HL-60 (cell line): ENCODE measurements around the gene ACO2.
"Not testable (repeated sequence)": the region's sequence is repeated elsewhere in the genome, so short reads cannot be mapped to it uniquely, and the experiment has no call there.

Experiments
- DNase-seq, 2 experiments: peaks; one replicate each; pipeline ENCODE4 v3.0.0-alpha.2; 2010 to 2020; ENCODE audit warnings: low read depth in 1 of 2, low spot score in 1 of 2
- H3K27ac ChIP-seq: fragments of 250-450 bp; sonication (Bioruptor Pico); replicated peaks from 2 replicates; pipeline ENCODE4 v1.5.1; 2020; ENCODE audit warnings: mild to moderate bottlenecking, moderate library complexity
- H3K27me3 ChIP-seq: fragments of 250-450 bp; sonication (Bioruptor Pico); 2 replicates; pipeline ENCODE4 v1.5.1; 2021; ENCODE audit warnings: mild to moderate bottlenecking, moderate library complexity; ENCODE audit not compliant: insufficient read depth, poor library complexity, severe bottlenecking
- H3K4me3 ChIP-seq: replicated peaks from 2 replicates; pipeline ENCODE4 v1.5.1; 2011; ENCODE audit warnings: mild to moderate bottlenecking, control low read depth, low read length; ENCODE audit not compliant: insufficient read depth
- CTCF ChIP-seq: IDR thresholded peaks from one replicate; pipeline ENCODE4 v1.5.1; 2011; ENCODE audit warnings: low read length, control low read depth, inconsistent platforms; ENCODE audit not compliant: insufficient read depth
- GABPA ChIP-seq: IDR thresholded peaks from 2 replicates; pipeline ENCODE4 v1.6.1; 2012; ENCODE audit warnings: low read depth
- POLR2AphosphoS5 ChIP-seq: IDR thresholded peaks from 2 replicates; pipeline ENCODE4 v1.6.1; 2012; ENCODE audit warnings: low read depth
- REST ChIP-seq: IDR thresholded peaks from 2 replicates; pipeline ENCODE4 v1.6.1; 2012; ENCODE audit warnings: low read depth; ENCODE audit not compliant: insufficient replicate concordance
- SPI1 ChIP-seq: IDR thresholded peaks from 2 replicates; pipeline ENCODE4 v1.6.1; 2012; ENCODE audit warnings: low read depth, mild to moderate bottlenecking, borderline replicate concordance

ACO2 gene

GRCh38 chr22:41447435-41448188, 21.3 kb upstream of the ACO2 start:
- peak in 1 of 2 experiments; percentile 78 for DNase-seq
- TF ChIP-seq POLR2AphosphoS5 (no peak), CTCF (no peak), REST (no peak), SPI1 (no peak), GABPA (no peak)

GRCh38 chr22:41448189-41448808, 20.6 kb upstream of the ACO2 start:
- H3K27me3 ChIP-seq: no peaks in the 10 kb centered on the region
- no peak for TF ChIP-seq CTCF
- 0 out of 2 replicates have a peak, but pooled peaks have one; percentile 9 for TF ChIP-seq GABPA
- TF ChIP-seq POLR2AphosphoS5: peak; percentile 57; the same call in 1 of the 2 replicates
- TF ChIP-seq SPI1: peak; percentile 42; the same call in 1 of the 2 replicates
- peak; percentile 98 to 99 for DNase-seq
- H3K4me3 ChIP-seq: peak overlapping the region; percentile 70
- H3K27ac ChIP-seq: peak overlapping the region; percentile 98

More at GRCh38 chr22:41447435-41448188, 21.3 kb upstream of the ACO2 start:
- Histone ChIP-seq H3K4me3 (peak overlapping the region; percentile 70), H3K27ac (peak overlapping the region; percentile 98), H3K27me3 (no peaks in the 10 kb centered on the region)

GRCh38 chr22:41458161-41458728, 10.7 kb upstream of the ACO2 start:
- Histone ChIP-seq H3K27me3 (no peaks in the 10 kb centered on the region), H3K4me3 (no peak overlapping the region), H3K27ac (no peak overlapping the region)
- TF ChIP-seq POLR2AphosphoS5 (no peak), CTCF (no peak)
- DNase-seq: peak in 1 of 2 experiments; percentile 20

GRCh38 chr22:41459431-41459830, 9.5 kb upstream of the ACO2 start:
- Histone ChIP-seq H3K27ac (no peak overlapping the region), H3K27me3 (no peaks in the 10 kb centered on the region), H3K4me3 (no peak overlapping the region)
- TF ChIP-seq SPI1 (no peak), REST (no peak), POLR2AphosphoS5 (no peak), CTCF (no peak), GABPA (no peak)
- no peak for DNase-seq

GRCh38 chr22:41460071-41460470, 8.8 kb upstream of the ACO2 start:
- H3K27ac ChIP-seq, H3K4me3 ChIP-seq, DNase-seq, H3K27me3 ChIP-seq: not testable (repeated sequence)
